ENCODE data around the gene ATF2.

- TF ChIP-seq, protein P1, sequence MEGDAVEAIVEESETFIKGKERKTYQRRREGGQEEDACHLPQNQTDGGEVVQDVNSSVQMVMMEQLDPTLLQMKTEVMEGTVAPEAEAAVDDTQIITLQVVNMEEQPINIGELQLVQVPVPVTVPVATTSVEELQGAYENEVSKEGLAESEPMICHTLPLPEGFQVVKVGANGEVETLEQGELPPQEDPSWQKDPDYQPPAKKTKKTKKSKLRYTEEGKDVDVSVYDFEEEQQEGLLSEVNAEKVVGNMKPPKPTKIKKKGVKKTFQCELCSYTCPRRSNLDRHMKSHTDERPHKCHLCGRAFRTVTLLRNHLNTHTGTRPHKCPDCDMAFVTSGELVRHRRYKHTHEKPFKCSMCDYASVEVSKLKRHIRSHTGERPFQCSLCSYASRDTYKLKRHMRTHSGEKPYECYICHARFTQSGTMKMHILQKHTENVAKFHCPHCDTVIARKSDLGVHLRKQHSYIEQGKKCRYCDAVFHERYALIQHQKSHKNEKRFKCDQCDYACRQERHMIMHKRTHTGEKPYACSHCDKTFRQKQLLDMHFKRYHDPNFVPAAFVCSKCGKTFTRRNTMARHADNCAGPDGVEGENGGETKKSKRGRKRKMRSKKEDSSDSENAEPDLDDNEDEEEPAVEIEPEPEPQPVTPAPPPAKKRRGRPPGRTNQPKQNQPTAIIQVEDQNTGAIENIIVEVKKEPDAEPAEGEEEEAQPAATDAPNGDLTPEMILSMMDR (IDR thresholded peaks at IDR 0.05; ENCODE audit: poor library complexity): no peak
- no peak for TF ChIP-seq EZH2phosphoT487 (IDR thresholded peaks at IDR 0.05; ENCODE audit: low read depth, severe bottlenecking, unreplicated experiment)
Observed at GRCh38 chr2:175147186-175147585, 20.8 kb downstream of the ATF2 start.
